Progenitor cell of endocrine pancreas (in vitro differentiated cells): ENCODE measurements around the gene NEURL1. TPM values are rescaled to one million over a fixed set of nuclear protein-coding genes. Genes with fewer than 3 reads are reported as not detected.

Experiments used
- DNase-seq: peaks from one replicate; pipeline ENCODE4 v3.0.0; 2021; ENCODE audit warnings: low spot score; ENCODE audit not compliant: unreplicated experiment
- H3K27ac Mint-ChIP-seq: 2 replicates; pipeline ENCODE4 v1.8.0; 2021; ENCODE audit warnings: mild to moderate bottlenecking, moderate library complexity, mixed read lengths
- H3K27me3 Mint-ChIP-seq: 2 replicates; pipeline ENCODE4 v1.8.0; 2021; ENCODE audit warnings: mixed read lengths
- H3K36me3 Mint-ChIP-seq: 2 replicates; pipeline ENCODE4 v1.8.0; 2022; ENCODE audit warnings: mixed read lengths; ENCODE audit not compliant: insufficient read depth
- H3K4me1 Mint-ChIP-seq: 2 replicates; pipeline ENCODE4 v1.8.0; 2021; ENCODE audit warnings: low read depth, mixed read lengths
- H3K4me3 Mint-ChIP-seq: 2 replicates; pipeline ENCODE4 v1.8.0; 2021; ENCODE audit warnings: low read depth, mild to moderate bottlenecking, moderate library complexity, mixed read lengths
- H3K9me3 Mint-ChIP-seq: 2 replicates; pipeline ENCODE4 v1.8.0; 2021; ENCODE audit warnings: low read depth, mixed read lengths
- total RNA-seq: library from RNA; stranded (reverse); gene quantifications from 2 replicates; pipeline ENCODE4 v1.2.1, GENCODE V29; 2021
- TF ChIP-seq, protein P1 (sequence below): fragments of 200-600 bp; sonication (generic); IDR thresholded peaks from one replicate; pipeline ENCODE4 v1.5.0; 2021; ENCODE audit warnings: antibody characterized with exemption, mild to moderate bottlenecking; ENCODE audit not compliant: unreplicated experiment

The NEURL1 gene
- total RNA-seq, 1 donor from 2014 or later: 21.5 TPM

DNA sequence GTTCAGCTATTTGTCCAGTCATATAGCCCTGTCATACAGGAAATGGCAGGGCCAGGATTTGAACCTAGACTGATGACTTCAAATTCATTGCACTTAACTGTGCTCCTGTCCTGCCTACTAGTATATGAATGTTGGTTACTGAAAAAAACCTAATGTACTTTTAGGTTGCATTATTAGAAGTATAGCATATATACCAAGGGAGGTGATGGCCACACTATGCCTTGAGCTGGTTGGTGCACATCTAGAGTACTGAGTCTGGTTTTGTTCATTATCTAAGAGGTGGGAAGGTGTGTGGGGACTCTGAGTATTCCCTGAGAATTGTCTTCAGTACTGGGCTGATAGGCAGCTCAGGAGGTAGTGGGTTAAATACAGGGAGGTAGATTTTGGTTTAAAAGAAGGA is 88.0 kb downstream of the NEURL1 start:
- H3K36me3 Mint-ChIP-seq: peaks cover 10% of the 10 kb centered on the region
- no peaks in the 10 kb centered on the region for H3K27me3 Mint-ChIP-seq
- no peak overlapping the region for H3K4me3 Mint-ChIP-seq
- H3K27ac Mint-ChIP-seq: no peak overlapping the region
- H3K4me1 Mint-ChIP-seq: peaks cover 33% of the 10 kb centered on the region
- TF ChIP-seq, protein P1, sequence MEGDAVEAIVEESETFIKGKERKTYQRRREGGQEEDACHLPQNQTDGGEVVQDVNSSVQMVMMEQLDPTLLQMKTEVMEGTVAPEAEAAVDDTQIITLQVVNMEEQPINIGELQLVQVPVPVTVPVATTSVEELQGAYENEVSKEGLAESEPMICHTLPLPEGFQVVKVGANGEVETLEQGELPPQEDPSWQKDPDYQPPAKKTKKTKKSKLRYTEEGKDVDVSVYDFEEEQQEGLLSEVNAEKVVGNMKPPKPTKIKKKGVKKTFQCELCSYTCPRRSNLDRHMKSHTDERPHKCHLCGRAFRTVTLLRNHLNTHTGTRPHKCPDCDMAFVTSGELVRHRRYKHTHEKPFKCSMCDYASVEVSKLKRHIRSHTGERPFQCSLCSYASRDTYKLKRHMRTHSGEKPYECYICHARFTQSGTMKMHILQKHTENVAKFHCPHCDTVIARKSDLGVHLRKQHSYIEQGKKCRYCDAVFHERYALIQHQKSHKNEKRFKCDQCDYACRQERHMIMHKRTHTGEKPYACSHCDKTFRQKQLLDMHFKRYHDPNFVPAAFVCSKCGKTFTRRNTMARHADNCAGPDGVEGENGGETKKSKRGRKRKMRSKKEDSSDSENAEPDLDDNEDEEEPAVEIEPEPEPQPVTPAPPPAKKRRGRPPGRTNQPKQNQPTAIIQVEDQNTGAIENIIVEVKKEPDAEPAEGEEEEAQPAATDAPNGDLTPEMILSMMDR: no peak
- no peaks in the 10 kb centered on the region for H3K9me3 Mint-ChIP-seq
- no peak for DNase-seq

DNA sequence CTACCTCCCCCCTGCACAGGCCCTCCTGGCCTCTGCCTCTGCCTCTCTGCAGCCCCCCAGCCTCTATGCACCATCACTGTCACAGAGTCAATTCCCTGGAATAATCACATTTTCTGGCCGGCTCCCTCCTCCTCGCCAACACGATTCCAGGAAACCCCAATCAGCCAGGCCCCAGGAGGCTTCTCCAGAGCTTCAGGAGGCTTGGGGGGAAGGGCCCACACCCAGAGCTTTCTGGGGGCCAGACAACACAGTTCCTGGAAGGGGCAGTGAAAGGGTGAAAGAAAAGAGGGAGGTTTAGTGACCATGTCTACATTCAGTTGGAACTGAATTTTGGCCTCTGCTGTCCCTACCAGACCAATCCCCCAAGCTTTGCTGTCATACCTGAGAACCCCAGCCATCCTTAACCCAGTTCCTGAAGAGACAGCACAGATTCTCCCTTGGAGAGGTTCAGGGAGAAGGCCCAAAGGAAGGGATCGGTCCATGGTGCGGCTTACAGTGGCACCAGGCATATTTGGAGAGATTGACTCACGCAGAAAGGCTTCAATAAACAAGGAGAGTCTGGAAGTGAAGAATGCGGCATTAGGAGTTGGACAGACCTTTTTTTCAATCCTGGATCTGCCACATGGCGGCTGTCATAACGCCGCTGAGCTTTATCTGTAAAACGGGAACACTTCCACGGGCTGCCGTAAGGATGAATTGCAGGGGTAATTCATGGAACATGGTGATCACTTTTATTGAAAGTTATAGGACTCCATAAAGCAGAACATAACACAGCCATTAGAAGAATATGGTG is 89.0 kb downstream of the NEURL1 start:
- DNase-seq: no peak
- Mint-ChIP-seq H3K4me3 (no peak overlapping the region), H3K27me3 (no peaks in the 10 kb centered on the region), H3K27ac (no peak overlapping the region), H3K36me3 (peaks cover 16% of the 10 kb centered on the region), H3K4me1 (peaks cover 24% of the 10 kb centered on the region), H3K9me3 (peaks cover 3% of the 10 kb centered on the region)
- TF ChIP-seq, protein P1: no peak

DNA sequence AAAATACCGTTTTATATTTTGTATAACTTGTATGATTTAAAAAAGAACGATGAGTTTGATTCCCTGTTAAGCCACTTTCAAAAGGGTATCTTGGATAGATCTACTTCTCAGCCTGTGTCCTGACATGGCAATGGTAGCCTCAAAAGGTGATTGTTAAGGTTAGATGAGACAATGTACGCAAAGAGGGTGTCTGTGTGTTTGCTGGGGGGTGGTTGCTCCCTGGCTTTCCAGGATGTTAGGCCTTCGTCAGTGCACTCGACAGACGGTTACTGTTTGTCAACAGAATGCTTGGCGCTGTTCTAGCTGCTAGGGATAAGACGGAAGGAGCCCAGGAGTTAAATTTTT is 90.3 kb downstream of the NEURL1 start:
- Mint-ChIP-seq H3K4me1 (peaks cover 15% of the 10 kb centered on the region), H3K9me3 (peaks cover 4% of the 10 kb centered on the region), H3K36me3 (peaks cover 21% of the 10 kb centered on the region), H3K27me3 (no peaks in the 10 kb centered on the region), H3K27ac (no peak overlapping the region), H3K4me3 (no peak overlapping the region)
- TF ChIP-seq, protein P1: no peak
- DNase-seq: no peak

DNA sequence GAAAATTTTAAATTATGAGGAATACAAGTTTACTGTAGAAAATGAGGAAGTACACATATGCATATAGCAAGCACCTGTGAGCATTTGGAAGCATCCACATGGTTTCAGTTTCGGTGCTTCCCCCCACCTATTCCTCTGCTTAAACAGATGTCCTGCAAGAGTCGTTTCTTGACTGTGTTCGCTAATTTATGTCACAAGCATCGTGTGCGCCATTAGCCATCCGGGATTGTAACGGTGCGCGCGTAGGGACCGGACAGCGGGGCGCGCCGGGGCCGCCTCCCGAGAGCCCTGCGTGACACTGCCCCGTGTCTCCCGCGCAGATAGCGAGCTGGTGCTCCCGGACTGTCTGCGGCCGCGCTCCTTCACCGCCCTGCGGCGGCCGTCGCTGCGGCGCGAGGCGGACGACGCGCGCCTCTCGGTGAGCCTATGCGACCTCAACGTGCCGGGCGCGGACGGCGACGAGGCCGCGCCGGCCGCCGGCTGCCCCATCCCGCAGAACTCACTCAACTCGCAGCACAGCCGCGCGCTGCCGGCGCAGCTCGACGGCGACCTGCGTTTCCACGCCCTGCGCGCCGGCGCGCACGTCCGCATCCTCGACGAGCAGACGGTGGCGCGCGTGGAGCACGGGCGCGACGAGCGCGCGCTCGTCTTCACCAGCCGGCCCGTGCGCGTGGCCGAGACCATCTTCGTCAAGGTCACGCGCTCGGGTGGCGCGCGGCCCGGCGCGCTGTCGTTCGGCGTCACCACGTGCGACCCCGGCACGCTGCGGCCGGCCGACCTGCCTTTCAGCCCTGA is 90.9 kb downstream of the NEURL1 start:
- Mint-ChIP-seq H3K9me3 (peaks cover 4% of the 10 kb centered on the region), H3K36me3 (peaks cover 23% of the 10 kb centered on the region), H3K27me3 (no peaks in the 10 kb centered on the region), H3K27ac (no peak overlapping the region), H3K4me1 (peaks cover 12% of the 10 kb centered on the region), H3K4me3 (no peak overlapping the region)
- DNase-seq: no peak
- TF ChIP-seq, protein P1: no peak

DNA sequence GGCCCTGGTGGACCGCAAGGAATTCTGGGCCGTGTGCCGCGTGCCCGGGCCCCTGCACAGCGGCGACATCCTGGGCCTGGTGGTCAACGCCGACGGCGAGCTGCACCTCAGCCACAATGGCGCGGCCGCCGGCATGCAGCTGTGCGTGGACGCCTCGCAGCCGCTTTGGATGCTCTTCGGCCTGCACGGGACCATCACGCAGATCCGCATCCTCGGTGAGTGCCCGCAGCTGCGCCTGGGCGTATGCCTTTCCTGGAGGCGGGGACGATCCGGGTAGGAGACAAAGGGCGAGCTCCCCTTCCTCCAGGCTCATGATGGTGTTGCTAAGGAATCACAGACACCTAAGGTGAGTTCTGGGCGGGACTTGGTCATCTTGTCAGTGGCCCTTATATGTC is 91.5 kb downstream of the NEURL1 start:
- Mint-ChIP-seq H3K36me3 (peaks cover 23% of the 10 kb centered on the region), H3K4me3 (no peak overlapping the region), H3K4me1 (peaks cover 11% of the 10 kb centered on the region), H3K27me3 (no peaks in the 10 kb centered on the region), H3K27ac (no peak overlapping the region), H3K9me3 (peaks cover 4% of the 10 kb centered on the region)
- TF ChIP-seq, protein P1: no peak
- no peak for DNase-seq
